ENCODE measurements around the gene STK4. TPM values are rescaled to one million over a fixed set of nuclear protein-coding genes. Genes with fewer than 3 reads are reported as not detected.

Gene STK4
- total RNA-seq, 1 experiment from 2014 or later: 41.2 TPM

GRCh38 chr20:44966030-44966961, at the start of gene STK4 (continued):
- TF ChIP-seq ZNF232 (CRISPR knock-in tag; IDR thresholded peaks at IDR 0.05): peak; percentile 59; the same call in 1 of the 2 replicates
- TF ChIP-seq ELF4 (CRISPR knock-in tag; IDR thresholded peaks at IDR 0.05; ENCODE audit: low read depth): no peak
- peak; percentile 96 for TF ChIP-seq E2F5 (CRISPR knock-in tag; IDR thresholded peaks at IDR 0.05)
- no peak for TF ChIP-seq ZNF263 (CRISPR knock-in tag; IDR thresholded peaks at IDR 0.05; ENCODE audit: low read depth)
- no peak; the same call in 1 of the 2 replicates for TF ChIP-seq ZBTB43 (CRISPR knock-in tag; IDR thresholded peaks at IDR 0.05)
- TF ChIP-seq AR (CRISPR knock-in tag; IDR thresholded peaks at IDR 0.05): no peak
- no peak for TF ChIP-seq CTCF (IDR thresholded peaks at IDR 0.05)
- TF ChIP-seq ESRRA (CRISPR knock-in tag; IDR thresholded peaks at IDR 0.05; ENCODE audit: borderline replicate concordance): no peak; the same call in 1 of the 2 replicates
- TF ChIP-seq CREM (CRISPR knock-in tag; IDR thresholded peaks at IDR 0.05): 0 out of 2 replicates have a peak, but pooled peaks have one; percentile 58
- peak; percentile 97 for TF ChIP-seq USF2 (CRISPR knock-in tag; IDR thresholded peaks at IDR 0.05)
- no peak for TF ChIP-seq TP53 (CRISPR knock-in tag; IDR thresholded peaks at IDR 0.05)
- TF ChIP-seq MYBL2 (CRISPR knock-in tag; IDR thresholded peaks at IDR 0.05): peak; percentile 91
- TF ChIP-seq ZNF416 (CRISPR knock-in tag; IDR thresholded peaks at IDR 0.05): no peak
- no peak for TF ChIP-seq ZNF281 (CRISPR knock-in tag; IDR thresholded peaks at IDR 0.05)
- TF ChIP-seq ZNF317 (CRISPR knock-in tag; IDR thresholded peaks at IDR 0.05; ENCODE audit: borderline replicate concordance, low read depth): no peak
- no peak for TF ChIP-seq GRHL2 (CRISPR knock-in tag; IDR thresholded peaks at IDR 0.05; ENCODE audit: insufficient replicate concordance, severe bottlenecking)
- TF ChIP-seq STAT6 (CRISPR knock-in tag; conservative IDR thresholded peaks at IDR 0.05; ENCODE audit: low read depth): no peak
- TF ChIP-seq ZNF121 (CRISPR knock-in tag; IDR thresholded peaks at IDR 0.05): no peak
- no peak for TF ChIP-seq IRF2 (CRISPR knock-in tag; IDR thresholded peaks at IDR 0.05; ENCODE audit: borderline replicate concordance, low read depth)
- TF ChIP-seq TEAD1 (CRISPR knock-in tag; IDR thresholded peaks at IDR 0.05): peak; percentile 87
- TF ChIP-seq TCF7 (CRISPR knock-in tag; IDR thresholded peaks at IDR 0.05; ENCODE audit: low read depth): 0 out of 2 replicates have a peak, but pooled peaks have one; percentile 50
- TF ChIP-seq SMAD3 (CRISPR knock-in tag; IDR thresholded peaks at IDR 0.05; ENCODE audit: borderline replicate concordance): 0 out of 2 replicates have a peak, but pooled peaks have one; percentile 44
- no peak for TF ChIP-seq MLX (CRISPR knock-in tag; IDR thresholded peaks at IDR 0.05)
